Measurements from ENCODE around the gene STXBP6. TPM values are rescaled to one million over a fixed set of nuclear protein-coding genes. Genes with fewer than 3 reads are reported as not detected.

Gene STXBP6
- total and polyA plus RNA-seq, 2 experiments from 2014 or later = 19.7 to 29.0 TPM

- Mint-ChIP-seq H3K27ac (no peak overlapping the region), H3K27me3 (ENCODE audit: insufficient read depth, low read depth, poor library complexity) (no peaks in the 10 kb centered on the region), H3K4me3 (no peak overlapping the region), H3K4me1 (peaks cover 6% of the 10 kb centered on the region), H3K36me3 (ENCODE audit: low read depth) (no peaks in the 10 kb centered on the region), H3K9me3 (no peaks in the 10 kb centered on the region)
- H4K20me1 ChIP-seq (replicated peaks; ENCODE audit: insufficient read depth) = no peaks in the 10 kb centered on the region; the same call in 1 of the 2 replicates
- H3K27ac ChIP-seq (ENCODE audit: low read depth) = no peak overlapping the region
- H3K4me1 ChIP-seq (ENCODE audit: insufficient read depth) = peaks cover 9% of the 10 kb centered on the region
- peaks cover 4% of the 10 kb centered on the region; the same call in 1 of the 2 replicates for H3K36me3 ChIP-seq (ENCODE audit: insufficient read depth)
- no peaks in the 10 kb centered on the region; the same call in 1 of the 2 replicates for H3K9me2 ChIP-seq (ENCODE audit: insufficient read depth)
- no peaks in the 10 kb centered on the region for H3K27me3 ChIP-seq (ENCODE audit: insufficient read depth)
- no peak overlapping the region for H3K4me3 ChIP-seq
- no peak overlapping the region for H3K4me2 ChIP-seq
- no peak overlapping the region for H2AFZ ChIP-seq
- peaks cover 78% of the 10 kb centered on the region for H3K79me2 ChIP-seq (replicated peaks; ENCODE audit: insufficient read depth)
- ATAC-seq (no peak), DNase-seq (ENCODE audit: low spot score) (no peak)
- no peaks in the 10 kb centered on the region for H3F3A ChIP-seq (replicated peaks; ENCODE audit: low read depth)
- TF ChIP-seq STAT1 (IDR thresholded peaks at IDR 0.05; ENCODE audit: unreplicated experiment) = no peak
- TF ChIP-seq ETS1 (IDR thresholded peaks at IDR 0.05) = no peak
- TF ChIP-seq EZH2phosphoT487 (IDR thresholded peaks at IDR 0.05; ENCODE audit: unreplicated experiment) = no peak
- TF ChIP-seq EZH2 (IDR thresholded peaks at IDR 0.05; ENCODE audit: low read depth, unreplicated experiment) = no peak
Measured at GRCh38 chr14:25037032-25037431, 12.9 kb downstream of the STXBP6 start.

- H3K4me1 Mint-ChIP-seq = peaks cover 5% of the 10 kb centered on the region
- no peaks in the 10 kb centered on the region for H3K27me3 Mint-ChIP-seq (ENCODE audit: insufficient read depth, low read depth, poor library complexity)
- TF ChIP-seq POLR2AphosphoS5 (IDR thresholded peaks at IDR 0.05; ENCODE audit: low read depth) = no peak
- TF ChIP-seq EZH2phosphoT487 (IDR thresholded peaks at IDR 0.05; ENCODE audit: unreplicated experiment) = no peak
- TF ChIP-seq STAT1 (IDR thresholded peaks at IDR 0.05; ENCODE audit: unreplicated experiment) = no peak
- no peak for TF ChIP-seq CREB1 (CRISPR knock-in tag; IDR thresholded peaks at IDR 0.05; ENCODE audit: low read depth)
- no peak for TF ChIP-seq EZH2 (IDR thresholded peaks at IDR 0.05; ENCODE audit: low read depth, unreplicated experiment)
- no peak for TF ChIP-seq JUNB (IDR thresholded peaks at IDR 0.05; ENCODE audit: unreplicated experiment)
- TF ChIP-seq ZNF114 (CRISPR knock-in tag; IDR thresholded peaks at IDR 0.05) = no peak
- no peak for TF ChIP-seq CTCF (conservative IDR thresholded peaks at IDR 0.05; ENCODE audit: low read depth in 2 of 2)
- TF ChIP-seq ZNF462 (CRISPR knock-in tag; IDR thresholded peaks at IDR 0.05) = no peak
- TF ChIP-seq ZNF331 (CRISPR knock-in tag; IDR thresholded peaks at IDR 0.05; ENCODE audit: low read depth) = no peak
Measured at GRCh38 chr14:25034803-25035681, 14.9 kb downstream of the STXBP6 start.

More at GRCh38 chr14:25034803-25035681, 14.9 kb downstream of the STXBP6 start:
- Histone ChIP-seq H3K27me3 (ENCODE audit: insufficient read depth) (no peaks in the 10 kb centered on the region), H3K27ac (ENCODE audit: low read depth) (no peak overlapping the region), H3K9me2 (ENCODE audit: insufficient read depth) (no peaks in the 10 kb centered on the region; the same call in 1 of the 2 replicates), H4K20me1 (replicated peaks; ENCODE audit: insufficient read depth) (no peaks in the 10 kb centered on the region; the same call in 1 of the 2 replicates), H3K4me3 (no peak overlapping the region), H3K79me2 (replicated peaks; ENCODE audit: insufficient read depth) (peaks cover 81% of the 10 kb centered on the region), H3K4me2 (no peak overlapping the region), H3K36me3 (ENCODE audit: insufficient read depth) (peaks cover 4% of the 10 kb centered on the region; the same call in 1 of the 2 replicates), H2AFZ (no peak overlapping the region), H3F3A (replicated peaks; ENCODE audit: low read depth) (no peaks in the 10 kb centered on the region), H3K4me1 (ENCODE audit: insufficient read depth) (peaks cover 4% of the 10 kb centered on the region)
- H3K4me3 Mint-ChIP-seq = no peak overlapping the region
- ATAC-seq = no peak
- H3K36me3 Mint-ChIP-seq (ENCODE audit: low read depth) = no peaks in the 10 kb centered on the region
- DNase-seq (ENCODE audit: low spot score) = no peak
- no peak overlapping the region for H3K27ac Mint-ChIP-seq
- no peaks in the 10 kb centered on the region for H3K9me3 Mint-ChIP-seq

Data from GM23338 (cell line).